ENCODE measurements around the gene PAK5.

DNA sequence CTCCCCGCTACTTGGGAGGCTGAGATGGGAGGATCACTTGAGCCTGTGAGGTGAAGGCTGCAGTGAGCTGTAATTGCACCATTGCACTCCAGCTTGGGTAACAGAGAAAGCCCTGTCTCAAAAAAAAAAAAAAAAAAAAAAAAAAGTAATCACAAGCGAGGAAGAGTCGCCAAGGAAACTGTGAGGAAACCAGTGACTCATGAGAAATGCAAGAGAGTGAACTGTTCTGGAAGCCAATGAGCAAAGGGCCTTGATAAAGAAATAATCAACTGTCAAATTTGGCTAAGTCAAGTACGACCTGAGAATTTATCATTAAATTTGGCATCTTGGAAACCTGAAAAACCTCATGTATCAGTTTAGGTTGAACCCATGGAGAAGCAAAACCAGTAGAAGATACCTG, 340.6 kb downstream of the PAK5 start:
- TF ChIP-seq, protein P1, sequence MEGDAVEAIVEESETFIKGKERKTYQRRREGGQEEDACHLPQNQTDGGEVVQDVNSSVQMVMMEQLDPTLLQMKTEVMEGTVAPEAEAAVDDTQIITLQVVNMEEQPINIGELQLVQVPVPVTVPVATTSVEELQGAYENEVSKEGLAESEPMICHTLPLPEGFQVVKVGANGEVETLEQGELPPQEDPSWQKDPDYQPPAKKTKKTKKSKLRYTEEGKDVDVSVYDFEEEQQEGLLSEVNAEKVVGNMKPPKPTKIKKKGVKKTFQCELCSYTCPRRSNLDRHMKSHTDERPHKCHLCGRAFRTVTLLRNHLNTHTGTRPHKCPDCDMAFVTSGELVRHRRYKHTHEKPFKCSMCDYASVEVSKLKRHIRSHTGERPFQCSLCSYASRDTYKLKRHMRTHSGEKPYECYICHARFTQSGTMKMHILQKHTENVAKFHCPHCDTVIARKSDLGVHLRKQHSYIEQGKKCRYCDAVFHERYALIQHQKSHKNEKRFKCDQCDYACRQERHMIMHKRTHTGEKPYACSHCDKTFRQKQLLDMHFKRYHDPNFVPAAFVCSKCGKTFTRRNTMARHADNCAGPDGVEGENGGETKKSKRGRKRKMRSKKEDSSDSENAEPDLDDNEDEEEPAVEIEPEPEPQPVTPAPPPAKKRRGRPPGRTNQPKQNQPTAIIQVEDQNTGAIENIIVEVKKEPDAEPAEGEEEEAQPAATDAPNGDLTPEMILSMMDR (IDR thresholded peaks at IDR 0.05) = no peak
- TF ChIP-seq POLR2A (IDR thresholded peaks at IDR 0.05) = no peak

All from esophagus squamous epithelium (tissue), 4 donors.